ENCODE results near the gene DMRT3. TPM values are rescaled to one million over a fixed set of nuclear protein-coding genes. Genes with fewer than 3 reads are reported as not detected.

The DMRT3 gene
- polyA plus RNA-seq, 1 experiment: not detected

- Histone ChIP-seq H3K4me3 (ENCODE audit: low read depth, low read length) (no peak overlapping the region), H3K27me3 (ENCODE audit: control insufficient read depth, insufficient read depth, low read length) (no peaks in the 10 kb centered on the region), H3K36me3 (ENCODE audit: control insufficient read depth, insufficient read depth, low read length) (no peaks in the 10 kb centered on the region)
- ChIA-PET CTCF (no interaction called here), POLR2A (no interaction called here)
- TF ChIP-seq, protein P1, sequence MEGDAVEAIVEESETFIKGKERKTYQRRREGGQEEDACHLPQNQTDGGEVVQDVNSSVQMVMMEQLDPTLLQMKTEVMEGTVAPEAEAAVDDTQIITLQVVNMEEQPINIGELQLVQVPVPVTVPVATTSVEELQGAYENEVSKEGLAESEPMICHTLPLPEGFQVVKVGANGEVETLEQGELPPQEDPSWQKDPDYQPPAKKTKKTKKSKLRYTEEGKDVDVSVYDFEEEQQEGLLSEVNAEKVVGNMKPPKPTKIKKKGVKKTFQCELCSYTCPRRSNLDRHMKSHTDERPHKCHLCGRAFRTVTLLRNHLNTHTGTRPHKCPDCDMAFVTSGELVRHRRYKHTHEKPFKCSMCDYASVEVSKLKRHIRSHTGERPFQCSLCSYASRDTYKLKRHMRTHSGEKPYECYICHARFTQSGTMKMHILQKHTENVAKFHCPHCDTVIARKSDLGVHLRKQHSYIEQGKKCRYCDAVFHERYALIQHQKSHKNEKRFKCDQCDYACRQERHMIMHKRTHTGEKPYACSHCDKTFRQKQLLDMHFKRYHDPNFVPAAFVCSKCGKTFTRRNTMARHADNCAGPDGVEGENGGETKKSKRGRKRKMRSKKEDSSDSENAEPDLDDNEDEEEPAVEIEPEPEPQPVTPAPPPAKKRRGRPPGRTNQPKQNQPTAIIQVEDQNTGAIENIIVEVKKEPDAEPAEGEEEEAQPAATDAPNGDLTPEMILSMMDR (IDR thresholded peaks at IDR 0.05; ENCODE audit: insufficient read depth, low read depth, low read length): no peak
- DNase-seq (ENCODE audit: low read depth): no peak
Observed at GRCh38 chr9:1039589-1039988, 63.1 kb downstream of the DMRT3 start.

Small RNAs within 50 kb of the gene (small RNA-seq; reads per million reads assigned to genes)
- not detected for gene RNU6-1073P (ENCODE audit: insufficient read length, low read depth, low replicate concordance)

Other genes starting within 250 kb of the DMRT3 start
- not detected in 2 replicates for gene DMRT1, start 135.0 kb upstream of the DMRT3 start, polyA plus RNA-seq (2011; rRNA removed)
- not detected in 2 replicates for gene DMRT2, start 73.7 kb downstream of the DMRT3 start, polyA plus RNA-seq (2011; rRNA removed)

All from BJ (cell line).